GM12801 (cell line): ENCODE data around the gene PAX7.

Source experiments
- TF ChIP-seq, protein P1 (sequence below): IDR thresholded peaks from one replicate; pipeline ENCODE4 v1.5.1; 2011; ENCODE audit warnings: control low read depth; ENCODE audit not compliant: insufficient read length; ENCODE audit errors: extremely low read depth

The PAX7 gene

DNA sequence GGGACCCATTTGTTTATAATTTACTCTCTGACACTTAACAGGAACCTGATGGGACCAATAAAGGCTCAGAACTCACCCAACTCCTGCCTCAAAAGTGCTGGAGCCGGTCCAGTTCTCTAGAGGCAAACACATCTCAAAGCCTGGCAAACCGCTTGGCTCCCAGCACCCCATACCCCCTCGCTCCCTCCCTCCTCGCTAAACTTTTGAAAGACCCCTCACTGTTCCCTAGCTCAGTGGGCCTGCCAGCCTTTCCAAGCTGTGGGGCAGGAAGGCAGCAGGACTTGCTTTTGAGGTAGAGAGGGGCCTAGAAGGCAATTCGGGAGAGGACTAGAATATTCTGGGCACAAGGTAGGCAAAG lies 40.2 kb downstream of the PAX7 start:
- TF ChIP-seq, protein P1, sequence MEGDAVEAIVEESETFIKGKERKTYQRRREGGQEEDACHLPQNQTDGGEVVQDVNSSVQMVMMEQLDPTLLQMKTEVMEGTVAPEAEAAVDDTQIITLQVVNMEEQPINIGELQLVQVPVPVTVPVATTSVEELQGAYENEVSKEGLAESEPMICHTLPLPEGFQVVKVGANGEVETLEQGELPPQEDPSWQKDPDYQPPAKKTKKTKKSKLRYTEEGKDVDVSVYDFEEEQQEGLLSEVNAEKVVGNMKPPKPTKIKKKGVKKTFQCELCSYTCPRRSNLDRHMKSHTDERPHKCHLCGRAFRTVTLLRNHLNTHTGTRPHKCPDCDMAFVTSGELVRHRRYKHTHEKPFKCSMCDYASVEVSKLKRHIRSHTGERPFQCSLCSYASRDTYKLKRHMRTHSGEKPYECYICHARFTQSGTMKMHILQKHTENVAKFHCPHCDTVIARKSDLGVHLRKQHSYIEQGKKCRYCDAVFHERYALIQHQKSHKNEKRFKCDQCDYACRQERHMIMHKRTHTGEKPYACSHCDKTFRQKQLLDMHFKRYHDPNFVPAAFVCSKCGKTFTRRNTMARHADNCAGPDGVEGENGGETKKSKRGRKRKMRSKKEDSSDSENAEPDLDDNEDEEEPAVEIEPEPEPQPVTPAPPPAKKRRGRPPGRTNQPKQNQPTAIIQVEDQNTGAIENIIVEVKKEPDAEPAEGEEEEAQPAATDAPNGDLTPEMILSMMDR, result no peak

DNA sequence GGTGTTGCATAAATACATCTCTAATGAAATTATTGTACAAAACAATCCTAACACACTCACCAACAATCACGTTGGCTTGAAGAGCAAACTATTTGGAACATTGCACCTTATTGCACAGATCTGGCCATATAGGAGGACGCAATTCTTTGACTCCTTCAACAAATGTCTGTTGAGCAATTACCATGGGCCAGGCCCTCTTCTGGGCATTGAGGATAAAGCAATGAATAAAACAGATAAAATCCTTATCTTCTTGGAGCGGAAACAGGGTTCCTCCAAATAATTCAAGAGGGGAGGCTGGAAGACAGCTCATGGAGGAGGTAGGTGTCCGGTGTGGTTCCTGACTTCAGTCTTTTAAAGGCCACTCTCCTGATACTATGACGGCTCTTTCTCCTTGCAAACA lies 43.3 kb downstream of the PAX7 start:
- TF ChIP-seq, protein P1, result no peak

- TF ChIP-seq, protein P1, result no peak
Observed at GRCh38 chr1:18676332-18676781, 45.7 kb downstream of the PAX7 start.

DNA sequence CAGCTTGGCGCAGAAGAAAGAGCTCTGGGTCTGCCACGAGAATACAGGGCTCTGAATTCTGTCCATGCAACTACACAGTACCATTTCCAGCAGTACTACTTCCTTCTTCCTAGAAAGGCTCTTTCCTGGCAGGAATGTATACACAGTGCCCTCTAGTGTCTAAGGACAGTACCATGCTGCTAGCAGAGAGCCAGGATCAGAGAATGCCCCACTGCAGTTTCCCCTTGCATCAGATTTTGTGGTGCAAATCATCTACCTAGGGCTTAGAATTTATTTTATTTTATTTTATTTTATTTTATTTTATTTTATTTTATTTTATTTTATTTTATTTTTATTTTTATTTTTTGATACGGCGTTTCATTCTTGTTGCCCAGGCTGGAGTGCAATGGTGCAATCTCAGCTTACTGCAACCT lies 50.8 kb downstream of the PAX7 start:
- TF ChIP-seq, protein P1, result no peak

GRCh38 chr1:18682375-18682774 lies 51.7 kb downstream of the PAX7 start:
- TF ChIP-seq, protein P1, result no peak

- TF ChIP-seq, protein P1, result no peak
Observed at GRCh38 chr1:18684303-18684702, 53.7 kb downstream of the PAX7 start.

GRCh38 chr1:18686540-18686939 lies 55.9 kb downstream of the PAX7 start:
- TF ChIP-seq, protein P1, result no peak

DNA sequence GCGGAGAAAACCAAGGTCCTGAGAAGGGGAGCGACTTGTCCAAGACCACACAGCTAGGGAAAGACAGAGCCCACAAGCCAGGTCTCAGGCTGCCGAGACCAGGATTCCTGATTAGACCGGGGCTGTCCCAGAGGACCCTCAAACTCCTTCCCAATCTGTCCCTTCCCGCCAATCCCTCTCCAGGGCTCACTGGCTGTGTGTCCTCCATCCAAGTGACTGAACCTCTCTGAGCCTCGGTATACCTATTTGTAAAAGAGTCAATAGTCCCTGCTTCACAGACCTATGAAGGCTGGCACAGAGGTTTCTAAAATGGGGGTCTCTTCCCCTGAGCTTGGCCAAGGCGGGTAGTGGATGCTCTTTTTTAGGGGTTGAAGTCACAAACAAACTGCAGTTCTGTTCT lies 56.6 kb downstream of the PAX7 start:
- TF ChIP-seq, protein P1, result no peak
